LNCaP clone FGC (cell line): ENCODE data around the gene LRRC8B.
A peak's percentile ranks its signal among the peaks of the same experiment; 100 is the strongest.

ENCODE experiments used
- DNase-seq: peaks from one replicate; pipeline ENCODE4 v3.0.0-alpha.2; 2011; ENCODE audit warnings: low read depth
- H3K4me3 ChIP-seq: 2 replicates; pipeline ENCODE4 v1.5.1; 2011; ENCODE audit warnings: mild to moderate bottlenecking, low read depth, low read length, control low read depth
- TF ChIP-seq, protein P1 (sequence below): IDR thresholded peaks from 2 replicates; pipeline ENCODE4 v1.5.1; 2012; ENCODE audit warnings: mild to moderate bottlenecking; ENCODE audit not compliant: control insufficient read depth, insufficient read depth; ENCODE audit errors: extremely low read depth

The LRRC8B gene

GRCh38 chr1:89594096-89594740 lies 69.6 kb downstream of the LRRC8B start:
- TF ChIP-seq, protein P1, sequence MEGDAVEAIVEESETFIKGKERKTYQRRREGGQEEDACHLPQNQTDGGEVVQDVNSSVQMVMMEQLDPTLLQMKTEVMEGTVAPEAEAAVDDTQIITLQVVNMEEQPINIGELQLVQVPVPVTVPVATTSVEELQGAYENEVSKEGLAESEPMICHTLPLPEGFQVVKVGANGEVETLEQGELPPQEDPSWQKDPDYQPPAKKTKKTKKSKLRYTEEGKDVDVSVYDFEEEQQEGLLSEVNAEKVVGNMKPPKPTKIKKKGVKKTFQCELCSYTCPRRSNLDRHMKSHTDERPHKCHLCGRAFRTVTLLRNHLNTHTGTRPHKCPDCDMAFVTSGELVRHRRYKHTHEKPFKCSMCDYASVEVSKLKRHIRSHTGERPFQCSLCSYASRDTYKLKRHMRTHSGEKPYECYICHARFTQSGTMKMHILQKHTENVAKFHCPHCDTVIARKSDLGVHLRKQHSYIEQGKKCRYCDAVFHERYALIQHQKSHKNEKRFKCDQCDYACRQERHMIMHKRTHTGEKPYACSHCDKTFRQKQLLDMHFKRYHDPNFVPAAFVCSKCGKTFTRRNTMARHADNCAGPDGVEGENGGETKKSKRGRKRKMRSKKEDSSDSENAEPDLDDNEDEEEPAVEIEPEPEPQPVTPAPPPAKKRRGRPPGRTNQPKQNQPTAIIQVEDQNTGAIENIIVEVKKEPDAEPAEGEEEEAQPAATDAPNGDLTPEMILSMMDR = no peak
- no peak for DNase-seq
- no peak overlapping the region for H3K4me3 ChIP-seq

DNA sequence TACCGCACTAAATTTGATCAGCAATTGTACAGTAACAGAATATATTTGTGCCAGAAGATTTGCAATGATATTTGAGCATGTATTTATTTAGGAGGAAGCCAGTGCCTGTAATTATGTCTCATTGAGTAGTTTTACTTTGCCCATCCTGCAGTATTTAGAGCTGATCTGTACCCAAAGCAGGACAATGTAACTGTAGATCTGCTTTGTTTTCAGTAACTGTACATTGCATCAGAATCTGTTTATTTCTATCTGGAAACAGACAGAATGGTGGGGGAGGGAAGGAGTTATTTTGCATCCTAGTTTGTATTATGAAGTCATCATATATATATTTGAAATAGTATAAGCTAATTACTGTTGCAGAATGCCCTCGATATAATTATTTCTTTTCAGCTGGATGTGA lies 72.1 kb downstream of the LRRC8B start:
- no peak overlapping the region for H3K4me3 ChIP-seq
- TF ChIP-seq, protein P1 = no peak
- DNase-seq = no peak

DNA sequence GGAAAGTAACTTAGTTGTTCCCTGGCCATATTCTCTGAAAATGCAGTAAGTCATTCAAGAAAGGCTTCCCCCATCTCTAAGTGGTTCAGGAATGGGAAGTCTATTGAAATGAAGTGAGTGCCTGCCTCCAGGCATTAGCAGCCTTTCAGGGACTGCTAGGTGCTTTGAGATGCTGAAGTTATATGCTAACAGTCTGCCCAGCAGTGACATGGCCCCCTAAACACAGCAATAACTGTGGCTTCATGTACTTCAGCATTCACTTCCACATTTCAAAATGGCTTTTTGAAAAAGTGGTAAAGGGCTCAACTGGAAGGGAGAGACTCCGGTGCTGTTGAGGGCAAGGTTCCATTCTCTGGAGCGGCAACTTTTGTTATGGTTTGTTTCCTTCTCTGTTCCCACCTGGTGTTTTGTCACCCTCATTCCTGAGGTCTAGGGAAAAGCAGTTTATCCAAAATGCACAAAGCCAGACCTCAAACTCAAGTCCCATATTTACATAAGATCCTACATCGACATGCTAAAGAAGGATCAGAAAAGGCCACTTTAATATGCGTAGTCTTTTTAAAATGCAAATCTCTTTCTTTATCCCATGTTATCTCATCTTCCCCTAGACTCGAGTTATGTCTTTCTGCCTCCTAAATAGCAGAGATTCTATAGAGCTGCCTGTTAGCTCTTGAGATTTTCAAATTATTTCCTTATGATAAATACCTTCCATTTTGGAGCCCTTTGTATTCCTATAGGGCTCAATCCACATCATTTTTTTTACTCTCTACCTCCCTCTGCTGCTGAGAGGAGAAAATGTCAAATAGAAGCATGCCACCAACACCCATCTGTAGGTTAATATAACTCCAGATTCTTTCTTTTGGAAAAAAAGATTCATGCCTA lies 74.1 kb downstream of the LRRC8B start:
- DNase-seq = no peak
- TF ChIP-seq, protein P1 = peak; percentile 67
- H3K4me3 ChIP-seq = no peak overlapping the region

GRCh38 chr1:89599332-89599630 lies 74.7 kb downstream of the LRRC8B start:
- TF ChIP-seq, protein P1 = no peak
- no peak for DNase-seq
- no peak overlapping the region for H3K4me3 ChIP-seq

DNA sequence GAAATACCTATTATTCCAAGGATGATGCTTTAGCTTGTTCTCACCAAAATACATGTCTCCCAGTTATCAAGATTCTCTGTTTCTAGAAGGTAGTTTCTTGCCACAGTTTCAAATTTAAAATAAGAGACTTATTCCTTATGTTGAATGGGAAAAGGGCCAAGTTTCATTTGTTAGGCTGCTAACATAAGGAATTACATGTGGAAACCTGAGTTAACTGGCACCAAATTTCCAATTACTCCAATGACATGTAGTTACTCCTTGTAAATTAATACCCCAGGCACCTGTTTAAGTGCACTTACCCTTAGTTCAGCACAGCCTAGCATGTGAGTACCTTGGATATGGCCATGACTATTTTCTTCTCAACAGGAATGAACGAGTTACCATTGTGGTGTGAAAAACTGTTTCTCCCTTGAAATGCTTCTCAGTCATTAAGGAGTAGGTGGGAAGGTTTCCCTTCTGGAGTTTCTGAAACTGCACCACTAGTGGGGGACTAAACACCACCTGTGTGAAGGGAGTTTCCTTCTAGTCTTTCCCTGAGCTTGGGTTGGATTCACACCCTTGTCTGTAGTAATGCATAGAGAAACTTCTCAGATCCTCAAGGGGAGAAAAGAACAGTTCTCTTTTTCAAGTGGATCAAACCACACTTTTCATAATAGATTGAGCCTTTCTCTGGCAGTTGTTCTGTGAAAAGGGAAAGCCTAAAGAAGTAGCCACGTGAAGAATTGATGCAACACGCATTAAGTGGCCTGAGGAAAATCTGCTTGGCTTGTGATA lies 76.0 kb downstream of the LRRC8B start:
- no peak for DNase-seq
- TF ChIP-seq, protein P1 = no peak

DNA sequence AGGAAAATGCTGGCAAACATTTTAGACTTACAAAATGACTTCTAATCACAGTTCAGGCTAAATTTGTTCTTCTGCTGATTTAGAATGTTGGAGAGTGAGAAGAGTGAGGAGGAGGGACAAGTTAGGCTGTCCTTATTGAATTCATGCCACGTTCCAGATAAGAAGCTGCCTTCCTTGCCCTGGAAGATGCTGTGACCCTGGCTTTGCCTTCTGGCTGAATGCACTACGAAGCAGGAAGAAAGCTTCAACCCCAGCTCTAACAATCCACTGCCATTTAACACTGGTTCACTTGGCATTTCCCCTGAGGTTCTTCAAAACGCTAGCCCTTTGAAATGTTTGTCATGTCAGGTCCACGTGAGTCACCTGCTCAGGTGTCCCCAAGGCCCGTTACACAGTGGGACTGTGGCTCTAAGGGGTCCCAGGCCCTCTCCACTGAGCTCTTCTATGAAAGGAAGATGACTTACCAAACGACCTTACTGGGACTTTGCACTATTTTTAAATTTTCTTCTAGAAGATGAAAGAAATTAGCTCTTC lies 78.3 kb downstream of the LRRC8B start:
- DNase-seq = no peak
- TF ChIP-seq, protein P1 = no peak
- no peak overlapping the region for H3K4me3 ChIP-seq

More for the DNA sequence above, 76.0 kb downstream of the LRRC8B start:
- no peak overlapping the region for H3K4me3 ChIP-seq
